ENCODE data around the gene MMP25.
"Not testable (repeated sequence)": the region's sequence is repeated elsewhere in the genome, so short reads cannot be mapped to it uniquely, and the experiment has no call there.

The MMP25 gene

DNA sequence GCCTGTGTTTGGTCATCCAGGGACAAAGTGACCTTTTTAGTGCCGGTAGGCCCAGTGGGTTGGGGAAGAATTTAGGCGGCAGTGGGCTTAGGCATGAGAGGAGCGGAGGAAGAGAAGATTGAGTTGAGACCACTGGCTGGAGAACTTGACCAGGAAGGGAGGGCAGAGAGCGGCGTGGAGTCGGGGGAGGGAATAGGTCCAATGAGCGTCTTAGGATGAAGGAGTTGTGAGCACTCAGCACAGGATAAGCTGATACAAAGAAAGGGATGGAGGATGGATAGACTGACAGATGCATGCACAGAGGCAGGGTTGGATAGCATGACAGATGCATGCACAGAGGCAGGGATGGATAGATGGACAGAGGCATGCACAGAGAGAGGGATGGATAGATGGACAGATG, 27.1 kb downstream of the MMP25 start:
- no peak for DNase-seq (ENCODE audit: low read depth)
- no peak overlapping the region for H3K4me3 ChIP-seq (ENCODE audit: low read length)
- TF ChIP-seq, protein P1, sequence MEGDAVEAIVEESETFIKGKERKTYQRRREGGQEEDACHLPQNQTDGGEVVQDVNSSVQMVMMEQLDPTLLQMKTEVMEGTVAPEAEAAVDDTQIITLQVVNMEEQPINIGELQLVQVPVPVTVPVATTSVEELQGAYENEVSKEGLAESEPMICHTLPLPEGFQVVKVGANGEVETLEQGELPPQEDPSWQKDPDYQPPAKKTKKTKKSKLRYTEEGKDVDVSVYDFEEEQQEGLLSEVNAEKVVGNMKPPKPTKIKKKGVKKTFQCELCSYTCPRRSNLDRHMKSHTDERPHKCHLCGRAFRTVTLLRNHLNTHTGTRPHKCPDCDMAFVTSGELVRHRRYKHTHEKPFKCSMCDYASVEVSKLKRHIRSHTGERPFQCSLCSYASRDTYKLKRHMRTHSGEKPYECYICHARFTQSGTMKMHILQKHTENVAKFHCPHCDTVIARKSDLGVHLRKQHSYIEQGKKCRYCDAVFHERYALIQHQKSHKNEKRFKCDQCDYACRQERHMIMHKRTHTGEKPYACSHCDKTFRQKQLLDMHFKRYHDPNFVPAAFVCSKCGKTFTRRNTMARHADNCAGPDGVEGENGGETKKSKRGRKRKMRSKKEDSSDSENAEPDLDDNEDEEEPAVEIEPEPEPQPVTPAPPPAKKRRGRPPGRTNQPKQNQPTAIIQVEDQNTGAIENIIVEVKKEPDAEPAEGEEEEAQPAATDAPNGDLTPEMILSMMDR (conservative IDR thresholded peaks at IDR 0.05; ENCODE audit: low read depth, low read length) = no peak

- TF ChIP-seq, protein P1 (conservative IDR thresholded peaks at IDR 0.05; ENCODE audit: low read depth, low read length) = no peak
- no peak overlapping the region for H3K4me3 ChIP-seq (ENCODE audit: low read length)
- no peak for DNase-seq (ENCODE audit: low read depth)
Observed at GRCh38 chr16:3074860-3075522, 28.6 kb downstream of the MMP25 start.

GRCh38 chr16:3075523-3075915, 29.2 kb downstream of the MMP25 start:
- H3K4me3 ChIP-seq (ENCODE audit: low read length) = no peak overlapping the region
- no peak for DNase-seq (ENCODE audit: low read depth)
- TF ChIP-seq, protein P1 (conservative IDR thresholded peaks at IDR 0.05; ENCODE audit: low read depth, low read length) = no peak

- not testable (repeated sequence) for H3K4me3 ChIP-seq (ENCODE audit: low read length)
Observed at GRCh38 chr16:3075946-3076345, 29.6 kb downstream of the MMP25 start.

DNA sequence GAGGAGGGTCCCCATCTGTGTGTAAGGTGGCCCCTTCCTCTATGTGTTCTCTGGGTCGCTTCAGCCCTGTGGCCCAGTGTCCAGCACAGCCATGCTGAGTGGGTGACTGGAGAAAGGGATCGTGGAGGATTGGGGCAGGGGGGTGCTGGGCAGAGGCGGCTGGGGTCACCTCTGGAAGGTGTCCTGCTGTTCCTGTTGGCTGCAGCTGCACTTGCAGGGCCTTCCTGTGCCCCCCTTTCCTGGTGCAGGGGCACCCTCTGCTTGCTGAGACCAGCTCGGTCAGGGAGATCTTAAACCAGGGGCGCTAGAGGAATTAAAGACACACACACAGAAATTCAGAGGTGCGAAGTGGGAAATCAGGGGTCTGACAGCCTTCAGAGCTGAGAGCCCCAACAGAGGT, 30.2 kb downstream of the MMP25 start:
- TF ChIP-seq, protein P1 (conservative IDR thresholded peaks at IDR 0.05; ENCODE audit: low read depth, low read length) = no peak
- H3K4me3 ChIP-seq (ENCODE audit: low read length) = no peak overlapping the region
- DNase-seq (ENCODE audit: low read depth) = no peak

More at GRCh38 chr16:3075946-3076345, 29.6 kb downstream of the MMP25 start:
- DNase-seq (ENCODE audit: low read depth) = not testable (repeated sequence)

- TF ChIP-seq, protein P1 (conservative IDR thresholded peaks at IDR 0.05; ENCODE audit: low read depth, low read length) = no peak
- no peak for DNase-seq (ENCODE audit: low read depth)
- H3K4me3 ChIP-seq (ENCODE audit: low read length) = no peak overlapping the region
Observed at GRCh38 chr16:3080024-3080423, 33.7 kb downstream of the MMP25 start.

GRCh38 chr16:3081957-3082356, 35.6 kb downstream of the MMP25 start:
- not testable (repeated sequence) for DNase-seq (ENCODE audit: low read depth); H3K4me3 ChIP-seq (ENCODE audit: low read length)

GRCh38 chr16:3083408-3083807, 37.0 kb downstream of the MMP25 start:
- not testable (repeated sequence) for H3K4me3 ChIP-seq (ENCODE audit: low read length); DNase-seq (ENCODE audit: low read depth)

GRCh38 chr16:3084491-3084890, 38.1 kb downstream of the MMP25 start:
- DNase-seq (ENCODE audit: low read depth) = no peak
- no peak overlapping the region for H3K4me3 ChIP-seq (ENCODE audit: low read length)
- TF ChIP-seq, protein P1 (conservative IDR thresholded peaks at IDR 0.05; ENCODE audit: low read depth, low read length) = no peak
